ENCODE data around the gene GDF7.

- no peak for TF ChIP-seq POLR2AphosphoS5 (IDR thresholded peaks at IDR 0.05)
- TF ChIP-seq, protein P1, sequence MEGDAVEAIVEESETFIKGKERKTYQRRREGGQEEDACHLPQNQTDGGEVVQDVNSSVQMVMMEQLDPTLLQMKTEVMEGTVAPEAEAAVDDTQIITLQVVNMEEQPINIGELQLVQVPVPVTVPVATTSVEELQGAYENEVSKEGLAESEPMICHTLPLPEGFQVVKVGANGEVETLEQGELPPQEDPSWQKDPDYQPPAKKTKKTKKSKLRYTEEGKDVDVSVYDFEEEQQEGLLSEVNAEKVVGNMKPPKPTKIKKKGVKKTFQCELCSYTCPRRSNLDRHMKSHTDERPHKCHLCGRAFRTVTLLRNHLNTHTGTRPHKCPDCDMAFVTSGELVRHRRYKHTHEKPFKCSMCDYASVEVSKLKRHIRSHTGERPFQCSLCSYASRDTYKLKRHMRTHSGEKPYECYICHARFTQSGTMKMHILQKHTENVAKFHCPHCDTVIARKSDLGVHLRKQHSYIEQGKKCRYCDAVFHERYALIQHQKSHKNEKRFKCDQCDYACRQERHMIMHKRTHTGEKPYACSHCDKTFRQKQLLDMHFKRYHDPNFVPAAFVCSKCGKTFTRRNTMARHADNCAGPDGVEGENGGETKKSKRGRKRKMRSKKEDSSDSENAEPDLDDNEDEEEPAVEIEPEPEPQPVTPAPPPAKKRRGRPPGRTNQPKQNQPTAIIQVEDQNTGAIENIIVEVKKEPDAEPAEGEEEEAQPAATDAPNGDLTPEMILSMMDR (IDR thresholded peaks at IDR 0.05 in 8 of 11, conservative IDR thresholded peaks at IDR 0.05 in 3 of 11): no peak
Measured at GRCh38 chr2:20647211-20647610, 19.7 kb upstream of the GDF7 start.
